GM19467 (cell line): ENCODE results near the gene ALKBH6.
"Not testable (repeated sequence)": the region's sequence is repeated elsewhere in the genome, so short reads cannot be mapped to it uniquely, and the experiment has no call there.

Experiments used
- ATAC-seq: cut with Tn5 transposase; IDR thresholded peaks from one replicate; pipeline ENCODE4 v1.9.1; 2021; ENCODE audit warnings: mild to moderate bottlenecking, moderate library complexity; ENCODE audit not compliant: unreplicated experiment

ALKBH6 gene

DNA sequence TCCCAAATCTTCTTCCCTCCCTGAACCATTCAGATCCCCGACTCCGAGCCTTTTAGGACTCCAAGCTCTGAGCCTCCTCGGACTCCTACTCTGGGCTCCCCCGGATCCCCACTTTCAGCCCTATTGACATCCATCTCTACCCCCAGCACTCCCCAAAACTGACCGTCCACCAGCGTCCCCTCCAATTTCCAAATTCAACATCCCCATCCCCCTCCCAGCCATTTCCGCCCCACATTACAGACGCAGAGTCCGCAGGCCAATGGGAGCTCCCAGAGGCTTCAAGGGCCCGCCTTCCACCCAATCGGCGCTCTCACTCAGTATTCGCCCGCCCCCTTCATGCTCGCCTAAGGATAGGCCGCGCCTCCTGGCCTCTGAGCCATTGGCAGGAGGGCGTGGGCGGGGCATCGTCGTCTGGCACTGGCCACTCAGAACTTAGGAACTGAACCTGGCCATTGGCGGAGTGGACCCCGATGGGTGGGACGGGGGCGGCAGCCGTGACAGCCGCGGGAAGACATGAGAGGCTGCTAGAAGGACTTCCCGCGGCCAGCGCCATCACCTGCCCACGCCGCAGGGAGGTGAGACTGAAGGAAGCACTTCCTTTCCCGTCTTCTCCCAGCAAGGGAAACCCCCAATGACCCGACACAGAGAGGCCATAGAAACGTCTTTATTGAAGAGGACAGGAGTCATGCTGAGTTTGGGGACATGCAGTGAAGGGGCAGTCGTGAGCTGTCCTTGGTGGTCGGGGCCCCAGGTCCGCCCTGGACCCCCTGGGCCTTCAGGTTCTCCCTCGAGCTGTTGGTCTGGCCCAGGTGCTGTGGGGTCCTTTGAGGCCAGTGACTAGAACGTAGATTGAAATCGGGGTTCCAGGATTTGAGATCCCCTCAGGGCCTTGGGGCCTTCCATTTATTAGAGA is at the start of gene ALKBH6:
ALKBH6 (minus strand) TSS at position 202 of the 913 bp plus-strand sequence. CDS start 816 bp downstream, outside the sequence.
- peak; percentile 97 for ATAC-seq

- ATAC-seq, result no peak
Observed at GRCh38 chr19:36061367-36061766, 47.4 kb upstream of the ALKBH6 start.

- no peak for ATAC-seq
Observed at GRCh38 chr19:36060430-36060829, 46.4 kb upstream of the ALKBH6 start.

DNA sequence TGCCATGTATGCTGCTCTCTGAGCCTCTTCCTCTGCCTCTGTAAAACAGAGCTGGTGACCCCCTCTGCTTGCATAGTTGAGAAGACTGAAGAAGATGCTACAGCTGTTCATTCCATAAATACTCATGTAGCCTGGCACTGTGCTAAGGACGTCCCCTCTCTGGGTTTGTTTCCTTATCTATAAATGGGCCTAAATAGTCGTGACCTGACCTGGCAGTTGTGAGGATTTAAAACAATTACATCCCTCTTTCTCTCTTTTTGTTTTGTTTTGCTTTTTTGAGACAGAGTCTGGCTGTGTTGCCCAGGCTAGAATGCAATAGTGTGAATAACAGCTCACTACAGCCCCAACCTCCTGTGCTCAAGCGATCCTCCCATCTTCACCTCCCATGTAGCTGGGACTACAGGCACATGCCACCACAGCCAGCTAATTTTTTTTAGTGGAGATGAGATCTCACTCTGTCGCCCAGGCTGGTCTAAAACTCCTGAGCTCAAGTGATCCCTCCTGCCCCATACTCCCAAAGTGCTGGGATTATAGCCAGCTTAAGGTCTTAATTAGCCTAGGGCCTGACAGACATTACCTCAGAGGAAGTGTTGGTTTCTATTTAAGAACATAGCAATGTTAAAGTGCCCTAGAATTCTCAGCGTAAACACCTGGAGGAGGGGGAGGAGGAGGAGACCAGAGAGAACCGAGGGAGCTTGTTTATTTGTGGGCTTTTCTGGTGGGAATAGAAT is 45.3 kb upstream of the ALKBH6 start:
- no peak for ATAC-seq

DNA sequence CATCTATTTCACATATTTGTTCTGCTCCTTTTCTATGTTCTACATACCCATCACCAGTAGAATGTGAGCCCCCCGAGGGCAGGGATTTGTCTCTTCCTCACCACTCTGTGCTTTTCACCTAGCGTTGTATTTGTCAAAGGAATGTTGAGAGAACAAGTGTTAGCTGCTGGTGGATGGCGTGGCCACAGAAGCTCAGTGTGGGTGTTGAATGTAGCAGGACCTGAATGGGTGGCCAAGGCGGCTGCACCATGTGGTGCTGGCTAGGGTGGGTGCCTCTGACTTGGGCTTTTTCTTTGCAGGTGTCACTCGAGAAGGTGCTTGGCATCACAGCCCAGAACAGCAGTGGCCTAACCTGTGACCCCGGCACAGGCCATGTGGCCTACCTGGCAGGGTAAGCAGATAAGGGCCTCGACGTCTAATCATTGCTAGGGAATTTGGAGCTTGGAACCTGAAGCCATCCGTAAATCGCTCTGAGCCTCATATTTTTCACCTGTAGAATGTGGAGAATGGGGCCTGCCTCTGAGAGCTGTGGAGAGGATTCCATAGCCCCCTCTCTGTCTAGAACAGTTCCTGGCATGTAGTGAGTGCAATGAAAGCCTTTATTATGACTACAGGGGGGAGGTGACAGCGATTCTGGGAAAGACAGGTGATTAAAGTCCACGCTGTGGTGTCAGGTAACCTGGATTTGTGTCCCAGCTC is 44.6 kb upstream of the ALKBH6 start:
- ATAC-seq, result no peak

DNA sequence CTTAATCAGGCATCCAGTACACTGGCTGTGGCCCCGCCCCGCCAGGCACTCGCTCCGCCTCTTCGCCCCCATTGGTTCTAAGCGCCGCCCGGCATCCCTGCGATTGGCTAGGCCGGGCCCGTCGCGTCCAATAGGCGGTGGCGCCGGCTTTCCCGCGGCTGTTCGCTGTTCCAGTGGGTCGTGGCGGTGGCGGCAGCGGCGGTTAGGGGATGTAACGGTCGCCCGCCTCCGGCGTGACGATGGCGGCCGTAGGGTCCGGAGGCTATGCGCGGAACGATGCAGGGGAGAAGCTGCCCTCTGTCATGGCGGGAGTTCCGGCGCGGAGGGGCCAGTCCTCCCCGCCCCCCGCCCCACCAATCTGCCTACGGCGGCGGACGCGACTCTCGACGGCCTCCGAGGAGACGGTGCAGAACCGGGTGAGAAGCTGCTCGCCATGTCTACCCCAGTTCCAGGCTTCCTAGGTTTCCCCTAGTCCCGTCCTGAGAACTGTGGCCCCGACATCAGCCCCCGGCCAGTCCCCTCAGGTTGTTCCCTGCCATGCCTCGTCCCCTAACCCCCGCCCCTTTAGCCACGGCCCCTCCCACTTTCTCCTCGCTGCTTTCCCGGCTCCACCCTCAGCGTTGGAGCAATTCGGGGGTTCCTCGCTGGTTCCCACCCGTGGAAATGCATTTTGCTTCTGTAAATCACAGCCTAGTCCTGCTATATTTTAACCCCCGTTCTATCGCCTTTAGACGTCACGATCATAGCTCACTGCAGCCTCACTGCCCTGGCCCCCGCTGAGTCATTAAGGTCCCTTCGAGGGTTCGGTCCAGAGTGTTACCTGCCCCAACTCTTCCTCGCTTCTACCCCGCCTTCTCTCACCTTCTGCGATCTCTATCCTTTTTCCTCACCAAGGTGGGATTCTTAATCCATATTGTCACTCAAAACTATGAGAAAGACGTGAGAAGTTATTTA is 41.0 kb upstream of the ALKBH6 start, which contains the start of gene WDR62:
WDR62 (plus strand) TSS at position 165 of the 954 bp plus-strand sequence; CDS start at position 240, 75 bp downstream.
- peak; percentile 68 for ATAC-seq

DNA sequence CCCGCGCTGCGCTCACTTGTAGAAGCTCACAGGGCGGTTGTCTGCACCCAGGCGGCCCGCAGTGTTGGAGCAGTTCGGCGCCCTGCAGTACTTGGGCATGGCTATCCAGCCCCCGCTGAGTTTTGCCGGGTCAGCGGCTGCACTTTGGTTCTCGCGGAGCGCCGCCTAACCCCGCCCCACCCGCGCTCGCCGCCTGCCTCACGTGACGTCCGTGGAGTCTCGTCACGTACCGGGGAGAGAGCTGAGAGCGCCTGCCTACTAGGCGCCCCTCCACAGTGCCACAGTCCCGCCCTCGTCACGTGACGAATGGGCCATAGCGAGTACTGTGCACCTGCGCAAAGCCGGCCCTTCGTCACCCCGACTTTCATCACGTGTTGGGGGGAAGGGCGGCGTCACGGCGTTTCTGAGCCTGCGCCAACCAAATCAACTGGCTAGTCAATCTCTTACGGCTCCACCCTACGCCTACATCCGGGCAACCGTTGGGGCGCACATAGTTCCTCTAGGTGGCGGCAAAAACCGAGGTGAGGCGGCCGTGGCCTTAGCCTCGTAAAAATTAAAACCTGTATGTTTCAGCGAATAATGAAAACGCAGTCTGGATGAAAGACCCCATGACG is 40.2 kb upstream of the ALKBH6 start, which contains the start of gene THAP8:
THAP8 (minus strand) TSS at position 167 of the 614 bp plus-strand sequence; CDS start at position 99, 68 bp downstream.
- ATAC-seq, result peak; percentile 75

- no peak for ATAC-seq
Observed at GRCh38 chr19:36051637-36052036, 37.6 kb upstream of the ALKBH6 start.

GRCh38 chr19:36051236-36051635 is 37.2 kb upstream of the ALKBH6 start:
- ATAC-seq, result no peak

GRCh38 chr19:36049080-36049698 is 35.2 kb upstream of the ALKBH6 start:
- ATAC-seq, result no peak

DNA sequence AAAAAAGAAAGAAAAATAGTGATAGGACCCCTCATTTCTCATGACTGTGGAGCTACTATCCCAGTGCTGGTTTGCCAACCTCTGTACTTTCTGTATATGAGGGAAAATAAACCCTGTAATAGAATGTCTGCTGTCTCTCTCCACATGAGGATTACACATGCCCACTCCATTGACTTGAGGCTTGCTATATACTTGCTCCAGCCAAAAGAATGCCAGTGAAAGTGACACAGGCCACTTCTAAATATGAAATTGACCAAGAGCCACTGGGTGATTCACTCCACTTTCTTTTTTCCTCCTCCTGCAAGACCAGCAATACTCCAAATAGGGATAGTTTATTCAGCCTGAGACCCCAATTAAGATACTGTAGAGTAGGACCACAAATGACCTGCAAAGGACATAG is 33.8 kb upstream of the ALKBH6 start:
- ATAC-seq, result no peak

DNA sequence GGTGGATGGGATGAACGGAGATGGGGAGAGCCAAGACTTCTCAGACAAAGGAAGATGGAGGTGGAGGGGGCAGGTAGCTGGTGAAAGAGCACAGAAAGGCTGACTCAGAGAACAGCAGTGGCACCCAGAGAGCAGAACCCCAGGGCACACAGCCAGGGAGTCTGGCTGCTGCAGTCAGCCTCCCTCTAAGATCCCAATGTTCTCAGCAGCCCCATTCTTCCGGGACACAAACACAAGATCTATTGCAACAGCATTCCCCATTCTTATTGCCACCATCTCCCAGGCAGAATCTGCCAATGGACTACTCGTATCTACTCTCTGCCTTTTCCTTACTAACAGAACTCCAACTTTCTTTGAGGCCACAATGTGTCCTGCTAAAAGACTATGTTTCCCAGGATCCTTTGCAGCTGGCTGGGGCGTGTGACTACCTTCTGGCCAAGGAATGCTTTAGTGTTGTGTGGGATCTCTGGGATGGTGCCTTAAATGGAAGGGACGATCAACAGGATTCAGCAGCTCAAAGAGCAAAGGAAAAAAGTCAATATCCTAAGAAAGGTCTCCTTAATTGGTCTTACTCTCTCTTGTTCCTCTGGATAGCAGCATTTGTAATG is 32.5 kb upstream of the ALKBH6 start:
- no peak for ATAC-seq

GRCh38 chr19:36043952-36044351 is 29.9 kb upstream of the ALKBH6 start:
- no peak for ATAC-seq

GRCh38 chr19:36041831-36042230 is 27.8 kb upstream of the ALKBH6 start:
- no peak for ATAC-seq

GRCh38 chr19:36041092-36041491 is 27.1 kb upstream of the ALKBH6 start:
- not testable (repeated sequence) for ATAC-seq

DNA sequence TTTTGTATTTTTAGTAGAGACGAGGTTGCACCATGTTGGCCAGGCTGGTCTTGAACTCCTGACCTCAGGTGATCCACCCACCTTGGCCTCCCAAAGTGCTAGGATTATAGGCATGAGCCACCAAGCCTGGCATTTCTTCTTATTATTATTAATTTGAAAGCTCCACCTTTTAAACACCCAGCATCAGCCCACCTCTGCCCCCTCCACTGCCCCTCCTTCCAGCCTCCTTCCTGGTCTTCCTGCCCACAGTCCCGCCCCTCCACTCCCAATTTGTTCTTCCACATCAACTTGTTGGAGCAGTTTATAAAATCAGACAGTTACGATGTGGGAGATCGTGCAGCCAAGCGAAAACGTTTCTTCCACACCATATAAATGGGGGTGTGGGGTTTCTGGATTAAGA is 26.5 kb upstream of the ALKBH6 start:
- no peak for ATAC-seq

GRCh38 chr19:36032251-36033104 is 18.5 kb upstream of the ALKBH6 start, which contains the start of gene CLIP3:
Gene CLIP3, minus strand, starts transcription at chr19:36032873. Its CDS starts 516 bp downstream, at chr19:36032357.
- no peak for ATAC-seq

GRCh38 chr19:36031308-36031707 is 17.3 kb upstream of the ALKBH6 start:
- no peak for ATAC-seq
